ENCODE results near the gene ZNF599. TPM values are rescaled to one million over a fixed set of nuclear protein-coding genes. Genes with fewer than 3 reads are reported as not detected.

The ZNF599 gene
- total and polyA plus RNA-seq, 2 of the 13 experiments (the other 11 are each of a cell fraction or from before 2014, with no cell fraction given) = 5.8 to 7.3 TPM

DNA sequence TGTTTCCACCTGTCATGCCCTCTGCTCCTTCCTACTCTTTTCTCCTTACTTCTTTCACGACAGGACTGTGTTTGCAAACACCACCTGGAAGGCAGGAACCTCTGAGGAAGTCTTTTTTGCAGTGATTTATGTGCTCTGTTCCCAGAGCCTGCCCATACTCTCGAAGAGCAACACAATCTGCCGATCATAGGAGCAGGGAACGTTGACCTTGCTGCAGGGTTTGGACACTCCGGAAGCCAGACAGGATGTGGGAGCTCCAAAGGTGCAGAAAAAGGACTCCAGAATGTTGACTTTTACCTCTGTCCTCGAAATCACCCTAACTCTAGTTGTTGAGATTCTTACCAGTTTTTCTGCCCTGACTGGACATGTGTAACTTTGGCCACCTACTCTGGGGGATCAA is 47.6 kb downstream of the ZNF599 start (continued):
- TF ChIP-seq ZFP82 (CRISPR knock-in tag; IDR thresholded peaks at IDR 0.05; ENCODE audit: borderline replicate concordance) (no peak), ZNF251 (CRISPR knock-in tag; IDR thresholded peaks at IDR 0.05) (no peak), GABPB1 (CRISPR knock-in tag; IDR thresholded peaks at IDR 0.05) (peak; percentile 33; the same call in 1 of the 2 replicates), ZNF484 (CRISPR knock-in tag; IDR thresholded peaks at IDR 0.05; ENCODE audit: borderline replicate concordance, low read depth) (no peak), NR2C2 (CRISPR knock-in tag; IDR thresholded peaks at IDR 0.05; ENCODE audit: borderline replicate concordance) (no peak), ETV6 (CRISPR knock-in tag; conservative IDR thresholded peaks at IDR 0.05) (no peak), ZNF549 (CRISPR knock-in tag; IDR thresholded peaks at IDR 0.05) (no peak), HDAC2 (CRISPR knock-in tag; IDR thresholded peaks at IDR 0.05) (peak; percentile 33; the same call in 1 of the 2 replicates), ZNF674 (CRISPR knock-in tag; IDR thresholded peaks at IDR 0.05; ENCODE audit: low read depth) (no peak), ZNF136 (CRISPR knock-in tag; IDR thresholded peaks at IDR 0.05; ENCODE audit: low read depth) (no peak), ZNF234 (CRISPR knock-in tag; conservative IDR thresholded peaks at IDR 0.05) (no peak), SALL1 (CRISPR knock-in tag; IDR thresholded peaks at IDR 0.05) (peak; percentile 60), ZSCAN12 (CRISPR knock-in tag; IDR thresholded peaks at IDR 0.05) (no peak), TBL1XR1 (IDR thresholded peaks at IDR 0.05; ENCODE audit: borderline replicate concordance, low read length, partially characterized antibody) (no peak), IRF2 (CRISPR knock-in tag; IDR thresholded peaks at IDR 0.05) (0 out of 2 replicates have a peak, but pooled peaks have one; percentile 31)
- TF ChIP-seq, protein P1, sequence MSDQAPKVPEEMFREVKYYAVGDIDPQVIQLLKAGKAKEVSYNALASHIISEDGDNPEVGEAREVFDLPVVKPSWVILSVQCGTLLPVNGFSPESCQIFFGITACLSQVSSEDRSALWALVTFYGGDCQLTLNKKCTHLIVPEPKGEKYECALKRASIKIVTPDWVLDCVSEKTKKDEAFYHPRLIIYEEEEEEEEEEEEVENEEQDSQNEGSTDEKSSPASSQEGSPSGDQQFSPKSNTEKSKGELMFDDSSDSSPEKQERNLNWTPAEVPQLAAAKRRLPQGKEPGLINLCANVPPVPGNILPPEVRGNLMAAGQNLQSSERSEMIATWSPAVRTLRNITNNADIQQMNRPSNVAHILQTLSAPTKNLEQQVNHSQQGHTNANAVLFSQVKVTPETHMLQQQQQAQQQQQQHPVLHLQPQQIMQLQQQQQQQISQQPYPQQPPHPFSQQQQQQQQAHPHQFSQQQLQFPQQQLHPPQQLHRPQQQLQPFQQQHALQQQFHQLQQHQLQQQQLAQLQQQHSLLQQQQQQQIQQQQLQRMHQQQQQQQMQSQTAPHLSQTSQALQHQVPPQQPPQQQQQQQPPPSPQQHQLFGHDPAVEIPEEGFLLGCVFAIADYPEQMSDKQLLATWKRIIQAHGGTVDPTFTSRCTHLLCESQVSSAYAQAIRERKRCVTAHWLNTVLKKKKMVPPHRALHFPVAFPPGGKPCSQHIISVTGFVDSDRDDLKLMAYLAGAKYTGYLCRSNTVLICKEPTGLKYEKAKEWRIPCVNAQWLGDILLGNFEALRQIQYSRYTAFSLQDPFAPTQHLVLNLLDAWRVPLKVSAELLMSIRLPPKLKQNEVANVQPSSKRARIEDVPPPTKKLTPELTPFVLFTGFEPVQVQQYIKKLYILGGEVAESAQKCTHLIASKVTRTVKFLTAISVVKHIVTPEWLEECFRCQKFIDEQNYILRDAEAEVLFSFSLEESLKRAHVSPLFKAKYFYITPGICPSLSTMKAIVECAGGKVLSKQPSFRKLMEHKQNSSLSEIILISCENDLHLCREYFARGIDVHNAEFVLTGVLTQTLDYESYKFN (CRISPR knock-in tag; conservative IDR thresholded peaks at IDR 0.05) = peak; percentile 64
- TF ChIP-seq, protein P2, sequence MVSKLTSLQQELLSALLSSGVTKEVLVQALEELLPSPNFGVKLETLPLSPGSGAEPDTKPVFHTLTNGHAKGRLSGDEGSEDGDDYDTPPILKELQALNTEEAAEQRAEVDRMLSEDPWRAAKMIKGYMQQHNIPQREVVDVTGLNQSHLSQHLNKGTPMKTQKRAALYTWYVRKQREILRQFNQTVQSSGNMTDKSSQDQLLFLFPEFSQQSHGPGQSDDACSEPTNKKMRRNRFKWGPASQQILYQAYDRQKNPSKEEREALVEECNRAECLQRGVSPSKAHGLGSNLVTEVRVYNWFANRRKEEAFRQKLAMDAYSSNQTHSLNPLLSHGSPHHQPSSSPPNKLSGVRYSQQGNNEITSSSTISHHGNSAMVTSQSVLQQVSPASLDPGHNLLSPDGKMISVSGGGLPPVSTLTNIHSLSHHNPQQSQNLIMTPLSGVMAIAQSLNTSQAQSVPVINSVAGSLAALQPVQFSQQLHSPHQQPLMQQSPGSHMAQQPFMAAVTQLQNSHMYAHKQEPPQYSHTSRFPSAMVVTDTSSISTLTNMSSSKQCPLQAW (CRISPR knock-in tag; IDR thresholded peaks at IDR 0.05) = peak; percentile 48; the same call in 1 of the 2 replicates
- TF ChIP-seq, protein P3, sequence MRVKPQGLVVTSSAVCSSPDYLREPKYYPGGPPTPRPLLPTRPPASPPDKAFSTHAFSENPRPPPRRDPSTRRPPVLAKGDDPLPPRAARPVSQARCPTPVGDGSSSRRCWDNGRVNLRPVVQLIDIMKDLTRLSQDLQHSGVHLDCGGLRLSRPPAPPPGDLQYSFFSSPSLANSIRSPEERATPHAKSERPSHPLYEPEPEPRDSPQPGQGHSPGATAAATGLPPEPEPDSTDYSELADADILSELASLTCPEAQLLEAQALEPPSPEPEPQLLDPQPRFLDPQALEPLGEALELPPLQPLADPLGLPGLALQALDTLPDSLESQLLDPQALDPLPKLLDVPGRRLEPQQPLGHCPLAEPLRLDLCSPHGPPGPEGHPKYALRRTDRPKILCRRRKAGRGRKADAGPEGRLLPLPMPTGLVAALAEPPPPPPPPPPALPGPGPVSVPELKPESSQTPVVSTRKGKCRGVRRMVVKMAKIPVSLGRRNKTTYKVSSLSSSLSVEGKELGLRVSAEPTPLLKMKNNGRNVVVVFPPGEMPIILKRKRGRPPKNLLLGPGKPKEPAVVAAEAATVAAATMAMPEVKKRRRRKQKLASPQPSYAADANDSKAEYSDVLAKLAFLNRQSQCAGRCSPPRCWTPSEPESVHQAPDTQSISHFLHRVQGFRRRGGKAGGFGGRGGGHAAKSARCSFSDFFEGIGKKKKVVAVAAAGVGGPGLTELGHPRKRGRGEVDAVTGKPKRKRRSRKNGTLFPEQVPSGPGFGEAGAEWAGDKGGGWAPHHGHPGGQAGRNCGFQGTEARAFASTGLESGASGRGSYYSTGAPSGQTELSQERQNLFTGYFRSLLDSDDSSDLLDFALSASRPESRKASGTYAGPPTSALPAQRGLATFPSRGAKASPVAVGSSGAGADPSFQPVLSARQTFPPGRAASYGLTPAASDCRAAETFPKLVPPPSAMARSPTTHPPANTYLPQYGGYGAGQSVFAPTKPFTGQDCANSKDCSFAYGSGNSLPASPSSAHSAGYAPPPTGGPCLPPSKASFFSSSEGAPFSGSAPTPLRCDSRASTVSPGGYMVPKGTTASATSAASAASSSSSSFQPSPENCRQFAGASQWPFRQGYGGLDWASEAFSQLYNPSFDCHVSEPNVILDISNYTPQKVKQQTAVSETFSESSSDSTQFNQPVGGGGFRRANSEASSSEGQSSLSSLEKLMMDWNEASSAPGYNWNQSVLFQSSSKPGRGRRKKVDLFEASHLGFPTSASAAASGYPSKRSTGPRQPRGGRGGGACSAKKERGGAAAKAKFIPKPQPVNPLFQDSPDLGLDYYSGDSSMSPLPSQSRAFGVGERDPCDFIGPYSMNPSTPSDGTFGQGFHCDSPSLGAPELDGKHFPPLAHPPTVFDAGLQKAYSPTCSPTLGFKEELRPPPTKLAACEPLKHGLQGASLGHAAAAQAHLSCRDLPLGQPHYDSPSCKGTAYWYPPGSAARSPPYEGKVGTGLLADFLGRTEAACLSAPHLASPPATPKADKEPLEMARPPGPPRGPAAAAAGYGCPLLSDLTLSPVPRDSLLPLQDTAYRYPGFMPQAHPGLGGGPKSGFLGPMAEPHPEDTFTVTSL (CRISPR knock-in tag; IDR thresholded peaks at IDR 0.05; ENCODE audit: borderline replicate concordance) = peak; percentile 64; the same call in 1 of the 2 replicates
- TF ChIP-seq, protein P4, sequence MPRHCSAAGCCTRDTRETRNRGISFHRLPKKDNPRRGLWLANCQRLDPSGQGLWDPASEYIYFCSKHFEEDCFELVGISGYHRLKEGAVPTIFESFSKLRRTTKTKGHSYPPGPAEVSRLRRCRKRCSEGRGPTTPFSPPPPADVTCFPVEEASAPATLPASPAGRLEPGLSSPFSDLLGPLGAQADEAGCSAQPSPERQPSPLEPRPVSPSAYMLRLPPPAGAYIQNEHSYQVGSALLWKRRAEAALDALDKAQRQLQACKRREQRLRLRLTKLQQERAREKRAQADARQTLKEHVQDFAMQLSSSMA (CRISPR knock-in tag; IDR thresholded peaks at IDR 0.05) = no peak

Measured in HepG2 (cell line).